GM12878 (cell line): ENCODE results near the gene DARS1. TPM values are rescaled to one million over a fixed set of nuclear protein-coding genes. Genes with fewer than 3 reads are reported as not detected.

Source experiments
- ATAC-seq: fragments of 200-7000 bp; cut with Tn5 transposase; 3 replicates; pipeline ENCODE4 v1.9.1; 2020; ENCODE audit warnings: mild to moderate bottlenecking, moderate library complexity
- BruUV-seq: library from RNA; stranded (reverse); fragments of 400-500 nt; replicated peaks from 2 replicates; lab custom pipeline; 2021; lab: Mats Ljungman, UMichigan
- CTCF ChIA-PET: fragments of 300-600 bp; sonication (Branson Sonifier 250); formaldehyde crosslinking; extraction: SDS; loops from one replicate; lab custom pipeline; 2021; ENCODE audit warnings: inconsistent platforms; lab: Yijun Ruan, JAX
- POLR2A ChIA-PET: fragments of 350-600 bp; formaldehyde crosslinking; extraction: SDS; loops from one replicate; lab custom pipeline; 2021; ENCODE audit warnings: inconsistent platforms; lab: Charles Lee
- RAD21 ChIA-PET: fragments of 300-600 bp; sonication (Branson Sonifier 250); formaldehyde crosslinking; loops from one replicate; lab custom pipeline; 2023; ENCODE audit warnings: antibody characterized with exemption; ENCODE audit not compliant: unreplicated experiment; lab: Charles Lee
- SMC1A ChIA-PET: fragments of 300-600 bp; sonication (Branson Sonifier 250); formaldehyde crosslinking; loops from one replicate; lab custom pipeline; 2023; ENCODE audit not compliant: unreplicated experiment, uncharacterized antibody; lab: Charles Lee
- DNase-seq: peaks from one replicate; pipeline ENCODE4 v3.0.0-alpha.2; 2011; ENCODE audit warnings: low read depth, low spot score
- FAIRE-seq: peaks from 3 replicates; lab custom pipeline; 2011; peaks lifted over from hg19 to GRCh38; lab: Jason Lieb, UNC
- H2AFZ ChIP-seq: 2 replicates; pipeline ENCODE4 v1.6.0; 2011; ENCODE audit warnings: low read depth, low read length, control low read depth; ENCODE audit not compliant: control insufficient read depth
- H3K27ac ChIP-seq: 2 replicates; pipeline ENCODE4 v1.5.1; 2011; ENCODE audit warnings: control low read depth; ENCODE audit not compliant: control insufficient read depth, insufficient read depth
- H3K27me3 ChIP-seq, 2 experiments: replicated peaks in 1 of 2; 2 replicates each; pipeline versions ENCODE4 v1.6.0 to v1.6.1; 2011; ENCODE audit warnings: low read length in 1 of 2; ENCODE audit not compliant: control insufficient read depth in 2 of 2, insufficient read depth in 2 of 2
- H3K36me3 ChIP-seq, 2 experiments: 2 replicates each; pipeline ENCODE4 v1.5.1; 2011; ENCODE audit warnings: low read length in 1 of 2; ENCODE audit not compliant: control insufficient read depth in 2 of 2, insufficient read depth in 2 of 2
- H3K4me1 ChIP-seq: 2 replicates; pipeline ENCODE4 v1.6.1; 2011; ENCODE audit warnings: mild to moderate bottlenecking, low read length, moderate library complexity, mixed read lengths; ENCODE audit not compliant: control insufficient read depth, insufficient read depth
- H3K4me2 ChIP-seq: 2 replicates; pipeline ENCODE4 v1.6.0; 2011; ENCODE audit warnings: control low read depth; ENCODE audit not compliant: control insufficient read depth, insufficient read depth
- H3K4me3 ChIP-seq: fragments of 200-600 bp; sonication (generic); 2 replicates; pipeline ENCODE4 v1.5.1; 2016
- H3K79me2 ChIP-seq: 2 replicates; pipeline ENCODE4 v1.6.0; 2011; ENCODE audit warnings: low read length; ENCODE audit not compliant: control insufficient read depth, insufficient read depth
- H3K9ac ChIP-seq: 2 replicates; pipeline ENCODE4 v1.8.0; 2011; ENCODE audit warnings: low read length, control low read depth, mixed read lengths; ENCODE audit not compliant: control insufficient read depth, insufficient read depth
- H3K9me3 ChIP-seq: replicated peaks from 3 replicates; pipeline ENCODE4 v1.5.1; 2011; ENCODE audit warnings: mild to moderate bottlenecking, low read length; ENCODE audit not compliant: control insufficient read depth, insufficient read depth
- H4K20me1 ChIP-seq: 2 replicates; pipeline ENCODE4 v1.6.0; 2011; ENCODE audit not compliant: control insufficient read depth, insufficient read depth
- CHD1 ChIP-seq: IDR thresholded peaks from 2 replicates; pipeline ENCODE4 v1.6.1; 2012; ENCODE audit warnings: low read depth, low read length, improper control_type of control experiment
- CTCF ChIP-seq, 3 experiments: IDR thresholded peaks in 2 of 3; conservative IDR thresholded peaks in 1 of 3; 2 replicates each; pipeline ENCODE4 v1.5.1; 2011; ENCODE audit warnings: low read depth in 3 of 3, low read length in 3 of 3, mild to moderate bottlenecking in 3 of 3, control low read depth in 2 of 3, moderate library complexity in 2 of 3, inconsistent platforms in 1 of 3, mixed read lengths in 1 of 3; ENCODE audit not compliant: control insufficient read depth in 2 of 3, insufficient read depth in 1 of 3; ENCODE audit errors: extremely low read depth in 1 of 3
- GATAD2B ChIP-seq: fragments of 450-650 bp; conservative IDR thresholded peaks from 2 replicates; pipeline ENCODE4 v1.6.1; 2017; ENCODE audit warnings: low read depth, mild to moderate bottlenecking, moderate library complexity
- NFYB ChIP-seq: IDR thresholded peaks from 2 replicates; pipeline ENCODE4 v1.6.1; 2011; ENCODE audit warnings: low read depth, mild to moderate bottlenecking, low read length, improper control_type of control experiment, moderate library complexity; ENCODE audit not compliant: insufficient read depth
- SMC3 ChIP-seq: IDR thresholded peaks from 2 replicates; pipeline ENCODE4 v1.6.1; 2011; ENCODE audit warnings: low read length, improper control_type of control experiment, borderline replicate concordance
- SPI1 ChIP-seq: IDR thresholded peaks from 2 replicates; pipeline ENCODE4 v1.6.1; 2011; ENCODE audit warnings: low read depth, mild to moderate bottlenecking, low read length, moderate library complexity, borderline replicate concordance; ENCODE audit not compliant: insufficient read depth
- ZNF592 ChIP-seq: fragments of 450-650 bp; IDR thresholded peaks from 2 replicates; pipeline ENCODE4 v1.6.1; 2017; ENCODE audit warnings: mild to moderate bottlenecking, moderate library complexity
- WGBS: methylation state at CpG from one replicate; pipeline ENCODE4 v1.1.6; 2016; ENCODE audit warnings: low lambda C conversion rate; ENCODE audit not compliant: insufficient replicate concordance, insufficient coverage; ENCODE audit errors: missing lambda C conversion rate; 5-methylcytosine and 5-hydroxymethylcytosine counted together
- in situ Hi-C: fragments of 300-500 bp; cut with MboI; formaldehyde crosslinking; loops from 9 replicates; pipeline ENCODE4 v1.14.3; 2018; ENCODE audit warnings: mixed read lengths
- intact Hi-C: fragments of 100-400 bp; cut with micrococcal nuclease; formaldehyde crosslinking; loops from one replicate; pipeline ENCODE4 v1.14.2; 2022; ENCODE audit not compliant: unreplicated experiment
- polyA plus RNA-seq, 11 experiments: library from polyadenylated mRNA; depleted of rRNA in 4 of 11; unstranded in 6 of 11; stranded (reverse) in 5 of 11; fragments of >200 nt; fragmentation: Nextera tagmentation in 4 of 11; fragmentation: Illumina TruSeq in 1 of 11; extraction: Ambion mirVana in 4 of 11; extraction: Trizol in 1 of 11; gene quantifications; 1 replicate in 1 of 11; 2 replicates in 10 of 11; pipeline versions ENCODE4 v1.2.1 to v1.2.3, GENCODE V29; 2011 to 2016; ENCODE audit warnings: inconsistent platforms in 2 of 11, missing spikeins in 2 of 11, low read depth in 1 of 11
- total RNA-seq, 4 experiments: library from RNA; depleted of rRNA in 3 of 4; stranded (reverse); fragments of >200 nt in 3 of 4; fragmentation: Illumina TruSeq in 1 of 4; extraction: Trizol in 1 of 4; gene quantifications; 2 replicates each; pipeline versions ENCODE4 v1.2.1 to v1.2.3, GENCODE V29; 2013 to 2021
- TF ChIP-seq, protein P1 (sequence below): fragments of 450-650 bp; IDR thresholded peaks from 2 replicates; pipeline ENCODE4 v1.6.1; 2016; ENCODE audit warnings: mild to moderate bottlenecking, moderate library complexity, borderline replicate concordance

Gene DARS1
- total and polyA plus RNA-seq, 10 of the 15 experiments (the other 5 are each of a cell fraction or from before 2014, with no cell fraction given) = 91.0 to 387 (median 137) TPM

GRCh38 chr2:135960150-135960549 lies 25.3 kb downstream of the DARS1 start:
- CTCF ChIA-PET = interaction anchor here (0.7 to 3.9 kb wide), 6 partner anchors 10 to 46 kb away, joined by 3 to 9 read pairs (median 4); no protein-coding TSS in a partner anchor
- SMC1A ChIA-PET = interaction anchor here (0.5 to 2.5 kb wide), 13 partner anchors 10 to 420 kb away, joined by 3 to 15 read pairs (median 5); no protein-coding TSS in a partner anchor

More at GRCh38 chr2:135960150-135960549, 25.3 kb downstream of the DARS1 start:
- Histone ChIP-seq H3K27ac (no peak overlapping the region), H3K4me3 (no peak overlapping the region), H4K20me1 (no peaks in the 10 kb centered on the region), H3K4me2 (no peak overlapping the region), H3K9ac (no peak overlapping the region), H3K36me3 (peaks cover 0 to 26% of the 10 kb centered on the region in 2 experiments; a peak in 3 of 4 replicates), H3K79me2 (peaks cover 10% of the 10 kb centered on the region), H3K27me3 (no peaks in the 10 kb centered on the region), H3K4me1 (peaks cover 15% of the 10 kb centered on the region), H3K9me3 (no peaks in the 10 kb centered on the region), H2AFZ (no peak overlapping the region)
- WGBS = 99% methylated on average over 5 of the region's 5 CpGs
- FAIRE-seq (no peak), DNase-seq (no peak), ATAC-seq (no peak)
- no TSS peak for BruUV-seq
- ChIA-PET POLR2A (interaction anchor here (1.0 to 2.3 kb wide), 2 partner anchors 19 to 65 kb away, joined by 6 to 11 read pairs; no protein-coding TSS in a partner anchor), RAD21 (interaction anchor here (0.5 to 4.0 kb wide), 8 partner anchors 10 to 429 kb away, joined by 3 to 12 read pairs (median 4); partner anchors contain the start of genes R3HDM1 and ZRANB3)
- in situ Hi-C loops (no loop called here), intact Hi-C loops (no loop called here)
- no peak for TF ChIP-seq CHD1
- no peak for TF ChIP-seq GATAD2B
- TF ChIP-seq SPI1 = no peak
- TF ChIP-seq ZNF592 = no peak
- no peak for TF ChIP-seq NFYB
- TF ChIP-seq, protein P1, sequence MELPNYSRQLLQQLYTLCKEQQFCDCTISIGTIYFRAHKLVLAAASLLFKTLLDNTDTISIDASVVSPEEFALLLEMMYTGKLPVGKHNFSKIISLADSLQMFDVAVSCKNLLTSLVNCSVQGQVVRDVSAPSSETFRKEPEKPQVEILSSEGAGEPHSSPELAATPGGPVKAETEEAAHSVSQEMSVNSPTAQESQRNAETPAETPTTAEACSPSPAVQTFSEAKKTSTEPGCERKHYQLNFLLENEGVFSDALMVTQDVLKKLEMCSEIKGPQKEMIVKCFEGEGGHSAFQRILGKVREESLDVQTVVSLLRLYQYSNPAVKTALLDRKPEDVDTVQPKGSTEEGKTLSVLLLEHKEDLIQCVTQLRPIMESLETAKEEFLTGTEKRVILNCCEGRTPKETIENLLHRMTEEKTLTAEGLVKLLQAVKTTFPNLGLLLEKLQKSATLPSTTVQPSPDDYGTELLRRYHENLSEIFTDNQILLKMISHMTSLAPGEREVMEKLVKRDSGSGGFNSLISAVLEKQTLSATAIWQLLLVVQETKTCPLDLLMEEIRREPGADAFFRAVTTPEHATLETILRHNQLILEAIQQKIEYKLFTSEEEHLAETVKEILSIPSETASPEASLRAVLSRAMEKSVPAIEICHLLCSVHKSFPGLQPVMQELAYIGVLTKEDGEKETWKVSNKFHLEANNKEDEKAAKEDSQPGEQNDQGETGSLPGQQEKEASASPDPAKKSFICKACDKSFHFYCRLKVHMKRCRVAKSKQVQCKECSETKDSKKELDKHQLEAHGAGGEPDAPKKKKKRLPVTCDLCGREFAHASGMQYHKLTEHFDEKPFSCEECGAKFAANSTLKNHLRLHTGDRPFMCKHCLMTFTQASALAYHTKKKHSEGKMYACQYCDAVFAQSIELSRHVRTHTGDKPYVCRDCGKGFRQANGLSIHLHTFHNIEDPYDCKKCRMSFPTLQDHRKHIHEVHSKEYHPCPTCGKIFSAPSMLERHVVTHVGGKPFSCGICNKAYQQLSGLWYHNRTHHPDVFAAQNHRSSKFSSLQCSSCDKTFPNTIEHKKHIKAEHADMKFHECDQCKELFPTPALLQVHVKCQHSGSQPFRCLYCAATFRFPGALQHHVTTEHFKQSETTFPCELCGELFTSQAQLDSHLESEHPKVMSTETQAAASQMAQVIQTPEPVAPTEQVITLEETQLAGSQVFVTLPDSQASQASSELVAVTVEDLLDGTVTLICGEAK = no peak
- TF ChIP-seq CTCF (IDR thresholded peaks at IDR 0.05 in 2 of 3, conservative IDR thresholded peaks at IDR 0.05 in 1 of 3; ENCODE audit: control insufficient read depth in 2 of 3, extremely low read depth in 1 of 3, insufficient read depth in 1 of 3, low read depth in 3 of 3, low read length in 3 of 3) = no peak
- TF ChIP-seq SMC3 = no peak
